AG10803 (cell line): Measurements from ENCODE around the gene RRAD.
A peak's percentile ranks its signal among the peaks of the same experiment; 100 is the strongest.

Source experiments
- DNase-seq: peaks from one replicate; pipeline ENCODE4 v3.0.0; 2010; ENCODE audit warnings: low read depth
- H3K4me3 ChIP-seq: 2 replicates; pipeline ENCODE4 v1.5.1; 2011; ENCODE audit warnings: mild to moderate bottlenecking, low read length, control low read depth
- CTCF ChIP-seq: conservative IDR thresholded peaks from 2 replicates; pipeline ENCODE4 v1.5.1; 2011; ENCODE audit warnings: mild to moderate bottlenecking, low read length, control low read depth, inconsistent platforms

RRAD gene

GRCh38 chr16:66890799-66891198, 34.5 kb downstream of the RRAD start:
- DNase-seq, result no peak
- no peak overlapping the region for H3K4me3 ChIP-seq
- TF ChIP-seq CTCF, result no peak

DNA sequence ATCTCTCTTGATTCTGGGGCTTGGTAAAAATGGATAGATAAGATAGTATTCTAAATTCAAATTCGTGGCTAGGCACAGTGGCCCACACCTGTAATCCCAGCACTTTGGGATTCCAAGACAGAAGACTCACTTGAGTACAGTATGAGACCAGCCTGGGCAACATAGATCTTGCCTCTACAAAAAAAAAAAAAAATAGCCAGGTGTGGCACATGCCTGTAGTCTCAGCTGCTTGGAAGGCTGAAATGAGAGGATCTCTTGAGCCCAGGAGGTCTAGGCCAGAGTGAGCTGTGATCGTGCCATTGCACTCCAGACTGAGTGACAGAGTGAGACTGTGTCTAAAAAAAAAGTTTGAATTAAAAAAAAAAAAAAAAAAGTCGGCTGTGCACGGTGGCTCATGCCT, 35.7 kb downstream of the RRAD start:
- TF ChIP-seq CTCF, result no peak
- H3K4me3 ChIP-seq, result no peak overlapping the region
- no peak for DNase-seq

GRCh38 chr16:66888647-66889615, 36.4 kb downstream of the RRAD start:
- TF ChIP-seq CTCF, result no peak
- no peak for DNase-seq
- no peak overlapping the region for H3K4me3 ChIP-seq

- TF ChIP-seq CTCF, result no peak
- DNase-seq, result no peak
- H3K4me3 ChIP-seq, result no peak overlapping the region
Observed at GRCh38 chr16:66886914-66887313, 38.4 kb downstream of the RRAD start.

DNA sequence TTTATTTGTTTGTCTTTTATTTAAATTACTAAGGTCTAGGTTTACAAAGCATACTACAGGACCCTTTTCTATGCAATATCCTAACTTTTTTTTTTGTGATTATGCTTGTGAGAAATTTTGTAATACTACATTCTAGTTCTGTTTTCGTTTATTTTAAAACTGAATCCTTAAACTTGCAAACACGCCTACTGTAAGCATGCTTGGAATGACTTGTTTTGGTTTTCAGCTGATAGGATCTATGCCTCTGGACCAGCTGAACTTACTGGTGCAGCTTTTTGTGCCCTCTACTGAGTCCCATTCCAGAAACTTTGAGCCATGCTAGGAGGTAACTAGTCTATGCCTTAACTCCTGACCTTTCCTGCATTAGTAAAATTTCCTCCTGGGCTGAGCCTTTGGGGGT, 39.0 kb downstream of the RRAD start:
- DNase-seq, result peak; percentile 61
- no peak for TF ChIP-seq CTCF
- no peak overlapping the region for H3K4me3 ChIP-seq

- H3K4me3 ChIP-seq, result no peak overlapping the region
- DNase-seq, result no peak
- TF ChIP-seq CTCF, result no peak
Observed at GRCh38 chr16:66885491-66885890, 39.8 kb downstream of the RRAD start.

- DNase-seq, result no peak
- no peak for TF ChIP-seq CTCF
- H3K4me3 ChIP-seq, result no peak overlapping the region
Observed at GRCh38 chr16:66882702-66883101, 42.6 kb downstream of the RRAD start.
